GM11168 (cell line): ENCODE data around the gene PTPN11.
"Not testable (repeated sequence)": the region's sequence is repeated elsewhere in the genome, so short reads cannot be mapped to it uniquely, and the experiment has no call there.

Experiments used
- in situ Hi-C: fragments of 300-500 bp; cut with MboI; formaldehyde crosslinking; loops from one replicate; pipeline ENCODE4 v1.12.0; 2022; ENCODE audit warnings: low sequenced_read_pairs; ENCODE audit not compliant: unreplicated experiment

The PTPN11 gene

GRCh38 chr12:112446008-112446725 lies 27.4 kb downstream of the PTPN11 start:
- in situ Hi-C loops = no loop called here

GRCh38 chr12:112447106-112447505 lies 28.4 kb downstream of the PTPN11 start:
- in situ Hi-C loops = no loop called here

DNA sequence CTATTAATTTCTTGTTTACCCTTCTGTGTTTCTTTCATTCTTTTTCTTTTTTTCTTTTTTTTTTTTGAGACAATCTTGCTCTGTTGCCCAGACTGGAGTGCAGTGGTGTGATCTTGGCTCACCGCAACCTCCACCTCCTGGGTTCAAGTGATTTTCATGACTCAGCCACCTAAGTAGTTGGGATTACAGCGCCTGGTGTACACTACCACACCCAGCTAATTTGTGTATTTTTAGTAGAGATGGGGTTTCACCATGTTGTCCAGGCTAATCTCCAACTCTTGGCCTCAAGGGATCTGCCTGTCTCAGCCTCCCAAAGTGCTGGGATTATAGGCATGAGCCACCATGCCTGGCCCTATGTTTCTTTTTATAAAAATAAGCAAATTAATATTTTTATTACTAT lies 29.4 kb downstream of the PTPN11 start:
- in situ Hi-C loops = not testable (repeated sequence)

DNA sequence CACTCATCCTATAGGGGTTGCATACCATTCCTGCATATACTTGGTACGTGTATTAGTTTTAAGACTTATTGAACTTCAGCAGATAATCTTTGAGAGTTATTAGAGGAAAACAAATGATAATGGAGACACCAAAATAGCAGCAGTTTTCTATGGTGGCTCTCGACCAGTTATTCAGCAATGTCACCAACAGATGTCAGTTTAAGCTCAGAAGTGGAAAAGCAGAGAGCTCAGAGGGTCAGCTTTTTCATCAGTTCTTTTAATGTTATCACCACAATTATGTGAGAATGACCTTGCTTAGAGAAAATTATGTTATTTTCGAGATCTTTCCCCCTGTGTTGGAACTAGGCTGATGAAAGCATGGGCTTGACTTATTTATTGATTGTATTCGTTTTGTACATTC lies 32.0 kb downstream of the PTPN11 start:
- in situ Hi-C loops = no loop called here

DNA sequence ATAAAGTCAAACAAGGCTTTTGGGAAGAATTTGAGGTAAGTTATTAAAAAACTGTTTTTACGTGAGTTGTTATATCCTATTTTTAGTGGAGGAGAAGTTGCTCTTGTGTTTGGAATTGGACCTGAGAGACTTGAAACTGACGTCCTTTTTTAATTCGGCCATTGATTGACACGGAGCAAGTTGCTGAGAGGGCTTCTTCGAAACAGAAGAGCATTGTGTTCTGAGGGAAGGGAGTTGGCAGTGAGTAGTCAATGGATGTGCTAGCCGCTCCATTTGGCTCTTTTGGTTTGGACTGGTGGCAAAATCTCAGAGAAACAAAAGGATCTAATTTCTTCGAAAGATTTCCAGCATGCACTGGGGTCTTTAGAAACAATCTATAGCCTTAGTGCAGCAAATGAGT lies 37.3 kb downstream of the PTPN11 start:
- in situ Hi-C loops = no loop called here

GRCh38 chr12:112457142-112457541 lies 38.4 kb downstream of the PTPN11 start:
- in situ Hi-C loops = not testable (repeated sequence)

- in situ Hi-C loops = no loop called here
Observed at GRCh38 chr12:112458330-112458729, 39.6 kb downstream of the PTPN11 start.

- in situ Hi-C loops = no loop called here
Observed at GRCh38 chr12:112458751-112459150, 40.0 kb downstream of the PTPN11 start.

- in situ Hi-C loops = no loop called here
Observed at GRCh38 chr12:112463478-112463877, 44.7 kb downstream of the PTPN11 start.

- in situ Hi-C loops = no loop called here
Observed at GRCh38 chr12:112464605-112465004, 45.9 kb downstream of the PTPN11 start.

DNA sequence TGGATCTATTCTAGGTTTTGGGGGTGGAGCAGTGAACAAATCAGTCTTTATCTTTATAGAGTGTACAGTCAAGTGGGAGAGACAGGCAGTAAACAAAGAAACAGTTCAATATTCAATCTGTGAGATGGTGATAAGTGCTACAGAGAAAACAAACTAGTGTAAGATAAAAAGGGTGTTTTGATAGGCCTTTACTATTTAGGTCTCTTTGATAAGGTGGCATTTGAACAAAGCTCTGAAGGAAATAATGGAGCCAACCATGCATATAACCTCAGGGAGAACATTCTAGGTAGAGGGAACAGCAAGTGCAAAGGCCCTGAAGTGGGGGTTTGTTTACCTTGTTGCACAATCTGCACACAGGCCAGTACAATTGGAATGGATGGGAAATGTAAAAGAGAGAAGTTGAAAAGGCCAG lies 47.3 kb downstream of the PTPN11 start:
- in situ Hi-C loops = no loop called here

DNA sequence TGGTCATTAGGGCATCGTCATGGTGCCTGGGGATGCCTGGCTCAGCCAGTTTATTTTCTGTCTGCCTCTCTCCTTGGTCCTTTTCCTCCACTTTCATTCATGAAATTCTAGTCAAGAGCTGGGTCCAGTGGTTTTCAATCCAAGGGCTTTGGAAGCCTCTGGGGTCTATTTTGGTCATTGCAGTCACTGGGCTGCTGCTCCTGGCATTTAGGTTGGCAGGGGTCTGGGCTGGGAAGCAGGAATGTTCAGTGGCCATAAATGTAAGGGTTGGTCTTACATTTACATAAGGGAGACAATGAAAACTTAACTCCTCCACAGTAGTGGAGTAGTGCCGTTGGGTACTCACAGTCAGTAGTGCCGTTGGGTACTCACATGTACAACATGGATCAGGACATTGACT lies 48.1 kb downstream of the PTPN11 start:
- in situ Hi-C loops = no loop called here

- in situ Hi-C loops = no loop called here
Observed at GRCh38 chr12:112468046-112468445, 49.3 kb downstream of the PTPN11 start.

- in situ Hi-C loops = no loop called here
Observed at GRCh38 chr12:112473056-112473455, 54.3 kb downstream of the PTPN11 start.

GRCh38 chr12:112479413-112479812 lies 60.7 kb downstream of the PTPN11 start:
- in situ Hi-C loops = no loop called here

- in situ Hi-C loops = no loop called here
Observed at GRCh38 chr12:112480931-112481330, 62.2 kb downstream of the PTPN11 start.

DNA sequence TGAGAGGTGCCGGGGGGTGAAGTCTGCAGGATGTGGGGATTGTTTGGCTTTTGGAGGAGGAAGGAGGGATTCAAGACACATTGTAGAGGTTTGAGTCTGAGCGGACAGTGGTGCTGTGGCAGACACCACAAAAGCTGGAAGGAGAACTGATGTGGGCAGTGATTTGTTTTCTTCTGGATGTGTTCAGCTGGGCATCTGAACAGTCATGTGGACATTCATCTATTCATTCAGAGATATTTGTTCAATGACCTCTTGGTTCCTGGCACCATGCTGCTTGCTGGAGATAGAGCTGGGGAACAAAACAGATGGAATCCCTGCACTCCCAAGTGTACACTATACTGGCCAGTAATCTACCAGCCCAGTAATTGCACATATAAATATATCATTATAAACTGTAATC lies 64.0 kb downstream of the PTPN11 start:
- in situ Hi-C loops = no loop called here

DNA sequence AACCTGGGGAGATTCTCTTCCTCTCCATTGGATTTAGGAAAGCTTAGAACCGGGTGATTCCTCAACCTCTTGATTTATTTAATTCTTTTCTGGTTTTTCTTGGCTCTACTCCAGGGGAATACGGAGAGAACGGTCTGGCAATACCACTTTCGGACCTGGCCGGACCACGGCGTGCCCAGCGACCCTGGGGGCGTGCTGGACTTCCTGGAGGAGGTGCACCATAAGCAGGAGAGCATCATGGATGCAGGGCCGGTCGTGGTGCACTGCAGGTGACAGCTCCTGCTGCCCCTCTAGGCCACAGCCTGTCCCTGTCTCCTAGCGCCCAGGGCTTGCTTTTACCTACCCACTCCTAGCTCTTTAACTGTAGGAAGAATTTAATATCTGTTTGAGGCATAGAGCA lies 67.6 kb downstream of the PTPN11 start:
- in situ Hi-C loops = no loop called here

DNA sequence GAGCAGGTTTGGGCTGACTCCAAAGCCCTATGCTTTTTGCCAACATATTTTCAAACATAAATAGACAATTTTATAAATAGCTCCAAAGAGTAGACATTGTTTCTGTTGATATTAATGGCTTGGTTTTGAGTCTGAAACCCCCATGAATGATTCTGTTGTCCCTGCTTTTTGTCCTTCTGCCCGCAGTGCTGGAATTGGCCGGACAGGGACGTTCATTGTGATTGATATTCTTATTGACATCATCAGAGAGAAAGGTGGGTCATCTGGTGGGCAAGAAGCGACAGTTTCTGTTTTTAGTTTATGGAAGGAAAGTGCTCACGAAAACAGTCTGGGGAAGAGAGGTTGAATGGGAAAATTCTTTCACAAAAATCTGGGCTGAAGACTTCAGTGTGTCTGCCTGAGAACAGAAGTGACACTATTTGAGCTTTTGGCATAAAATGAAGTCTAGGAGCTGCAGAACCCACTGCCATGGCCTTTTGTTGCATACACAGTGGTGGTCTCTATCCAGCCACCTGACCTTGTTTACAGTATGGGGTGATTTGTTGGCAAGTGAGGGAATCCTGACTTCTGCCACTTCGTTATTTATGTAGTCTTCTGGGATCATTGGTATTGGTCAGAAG lies 69.6 kb downstream of the PTPN11 start:
- in situ Hi-C loops = no loop called here

GRCh38 chr12:112489456-112489855 lies 70.7 kb downstream of the PTPN11 start:
- in situ Hi-C loops = no loop called here

- in situ Hi-C loops = no loop called here
Observed at GRCh38 chr12:112496496-112496895, 77.7 kb downstream of the PTPN11 start.

GRCh38 chr12:112498580-112498979 lies 79.8 kb downstream of the PTPN11 start:
- in situ Hi-C loops = no loop called here
